Measurements from ENCODE around the gene ZDHHC5.

Gene ZDHHC5

GRCh38 chr11:57641011-57641807, 26.7 kb upstream of the ZDHHC5 start:
- H3K9me3 ChIP-seq (replicated peaks; ENCODE audit: insufficient read depth, low read length), result no peaks in the 10 kb centered on the region
- no peaks in the 10 kb centered on the region for H3K27me3 ChIP-seq (replicated peaks; ENCODE audit: insufficient read depth, low read length)
- no peaks in the 10 kb centered on the region for H3K36me3 ChIP-seq (replicated peaks; ENCODE audit: insufficient read depth, low read length)
- H3K4me2 ChIP-seq (ENCODE audit: low read depth, low read length), result no peak overlapping the region
- no peak overlapping the region for H3K27ac ChIP-seq (ENCODE audit: low read length)
- no peaks in the 10 kb centered on the region for H4K20me1 ChIP-seq (ENCODE audit: insufficient read depth, low read length)
- H3K4me1 ChIP-seq (ENCODE audit: low read length), result peaks cover 3% of the 10 kb centered on the region; the same call in 1 of the 2 replicates
- H3K9ac ChIP-seq (ENCODE audit: low read length), result no peak overlapping the region
- H3K4me3 ChIP-seq (ENCODE audit: low read length), result no peak overlapping the region
- H2AFZ ChIP-seq (ENCODE audit: low read length), result no peak overlapping the region
- peak; percentile 63 for DNase-seq
- H3K9me2 ChIP-seq (replicated peaks; ENCODE audit: insufficient read depth, low read length), result no peaks in the 10 kb centered on the region
- H3F3A ChIP-seq (ENCODE audit: insufficient read depth, low read length), result peaks cover 5% of the 10 kb centered on the region; the same call in 1 of the 2 replicates
- no peaks in the 10 kb centered on the region for H3K79me2 ChIP-seq (ENCODE audit: low read length)
- peak; percentile 55 for TF ChIP-seq CTCF (IDR thresholded peaks at IDR 0.05; ENCODE audit: low read length)
- TF ChIP-seq EZH2phosphoT487 (IDR thresholded peaks at IDR 0.05; ENCODE audit: low read length), result no peak

GRCh38 chr11:57643802-57644201, 24.1 kb upstream of the ZDHHC5 start:
- Histone ChIP-seq H3K36me3 (replicated peaks; ENCODE audit: insufficient read depth, low read length) (no peaks in the 10 kb centered on the region), H4K20me1 (ENCODE audit: insufficient read depth, low read length) (no peaks in the 10 kb centered on the region), H3K4me1 (ENCODE audit: low read length) (peaks cover 14% of the 10 kb centered on the region), H2AFZ (ENCODE audit: low read length) (no peak overlapping the region), H3K9ac (ENCODE audit: low read length) (no peak overlapping the region), H3F3A (ENCODE audit: insufficient read depth, low read length) (peaks cover 10% of the 10 kb centered on the region), H3K4me3 (ENCODE audit: low read length) (no peak overlapping the region), H3K9me3 (replicated peaks; ENCODE audit: insufficient read depth, low read length) (no peaks in the 10 kb centered on the region), H3K9me2 (replicated peaks; ENCODE audit: insufficient read depth, low read length) (no peaks in the 10 kb centered on the region), H3K4me2 (ENCODE audit: low read depth, low read length) (no peak overlapping the region), H3K27me3 (replicated peaks; ENCODE audit: insufficient read depth, low read length) (peaks cover 23% of the 10 kb centered on the region), H3K79me2 (ENCODE audit: low read length) (no peaks in the 10 kb centered on the region), H3K27ac (ENCODE audit: low read length) (no peak overlapping the region)
- no peak for DNase-seq
- TF ChIP-seq EZH2phosphoT487 (IDR thresholded peaks at IDR 0.05; ENCODE audit: low read length) (no peak), CTCF (IDR thresholded peaks at IDR 0.05; ENCODE audit: low read length) (no peak), EZH2 (optimal IDR thresholded peaks at IDR 0.05; ENCODE audit: low read depth, low read length) (no peak)

- Histone ChIP-seq H3K79me2 (ENCODE audit: low read length) (no peaks in the 10 kb centered on the region), H3K4me3 (ENCODE audit: low read length) (no peak overlapping the region), H3K36me3 (replicated peaks; ENCODE audit: insufficient read depth, low read length) (no peaks in the 10 kb centered on the region), H3K27me3 (replicated peaks; ENCODE audit: insufficient read depth, low read length) (peaks cover 29% of the 10 kb centered on the region), H3K4me2 (ENCODE audit: low read depth, low read length) (peak overlapping the region; percentile 40; the same call in 1 of the 2 replicates), H3K9ac (ENCODE audit: low read length) (no peak overlapping the region), H3K9me2 (replicated peaks; ENCODE audit: insufficient read depth, low read length) (no peaks in the 10 kb centered on the region), H2AFZ (ENCODE audit: low read length) (no peak overlapping the region), H3K9me3 (replicated peaks; ENCODE audit: insufficient read depth, low read length) (no peaks in the 10 kb centered on the region), H3F3A (ENCODE audit: insufficient read depth, low read length) (peaks cover 13% of the 10 kb centered on the region), H4K20me1 (ENCODE audit: insufficient read depth, low read length) (no peaks in the 10 kb centered on the region), H3K4me1 (ENCODE audit: low read length) (peaks cover 20% of the 10 kb centered on the region), H3K27ac (ENCODE audit: low read length) (no peak overlapping the region)
- no peak for TF ChIP-seq EZH2phosphoT487 (IDR thresholded peaks at IDR 0.05; ENCODE audit: low read length)
- peak; percentile 91 for TF ChIP-seq CTCF (IDR thresholded peaks at IDR 0.05; ENCODE audit: low read length)
- no peak for TF ChIP-seq EZH2 (optimal IDR thresholded peaks at IDR 0.05; ENCODE audit: low read depth, low read length)
- DNase-seq, result peak; percentile 76
Observed at GRCh38 chr11:57644748-57645688, 22.9 kb upstream of the ZDHHC5 start.

Measured in MM.1S (cell line).